MV-4-11 (cell line): Measurements from ENCODE around the gene RPL13.
"Not testable (repeated sequence)": the region's sequence is repeated elsewhere in the genome, so short reads cannot be mapped to it uniquely, and the experiment has no call there.

Source experiments
- DNase-seq: peaks from one replicate; lab custom pipeline; 2025; lab: John Stamatoyannopoulos, UW

Gene RPL13

GRCh38 chr16:89577055-89577759, 16.7 kb downstream of the RPL13 start:
- DNase-seq, result no peak

DNA sequence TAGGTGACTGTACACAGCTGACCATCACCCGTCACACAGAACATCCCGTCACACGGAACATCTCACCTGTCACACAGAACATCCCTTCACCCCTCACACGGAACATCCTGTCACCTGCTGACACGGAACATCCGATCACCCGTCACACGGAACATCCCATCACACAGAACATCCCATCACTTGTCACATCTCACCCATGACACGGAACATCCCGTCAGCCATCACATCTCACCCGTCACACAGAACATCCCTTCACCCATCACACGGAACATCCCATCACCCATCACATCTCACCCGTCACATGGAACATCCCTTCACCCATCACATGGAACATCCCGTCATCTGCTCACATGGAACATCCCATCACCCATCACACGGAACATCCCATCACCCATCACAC, 18.9 kb downstream of the RPL13 start:
- DNase-seq, result no peak

GRCh38 chr16:89581045-89581695, 20.7 kb downstream of the RPL13 start:
- no peak for DNase-seq

DNA sequence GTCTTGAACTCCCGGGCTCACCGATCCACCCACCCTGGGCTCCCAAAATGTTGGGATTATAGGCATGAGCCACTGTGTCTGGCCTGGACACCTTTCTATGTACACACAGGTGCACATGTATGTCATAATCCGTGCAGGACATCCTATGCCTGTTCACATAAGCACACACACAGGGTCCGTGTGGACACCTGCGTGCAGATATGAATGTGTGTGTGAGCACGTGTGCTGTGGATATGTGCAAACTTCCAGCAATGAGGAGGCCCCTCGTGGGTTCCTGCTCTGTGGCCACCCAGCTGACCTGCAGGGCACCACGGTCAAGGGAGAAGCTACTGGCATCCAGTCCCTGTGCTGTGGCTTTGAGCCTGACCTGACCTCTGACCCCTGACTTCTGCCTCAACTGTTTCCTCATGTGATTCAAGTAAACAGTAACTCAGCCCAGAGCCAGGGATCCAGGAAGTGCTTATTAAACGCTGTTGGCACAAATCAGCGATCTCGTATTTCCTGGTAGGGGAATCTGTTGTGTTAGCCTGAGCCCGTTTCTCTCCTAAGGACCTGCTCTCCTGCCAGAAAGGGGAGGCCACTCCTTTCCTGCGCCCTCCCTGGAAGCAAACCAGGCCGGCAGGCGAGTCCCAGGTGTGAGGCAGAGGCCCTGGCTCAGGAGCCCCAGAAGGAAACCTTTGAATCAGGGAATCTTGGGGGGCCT, 21.5 kb downstream of the RPL13 start:
- DNase-seq, result peak; percentile 21

DNA sequence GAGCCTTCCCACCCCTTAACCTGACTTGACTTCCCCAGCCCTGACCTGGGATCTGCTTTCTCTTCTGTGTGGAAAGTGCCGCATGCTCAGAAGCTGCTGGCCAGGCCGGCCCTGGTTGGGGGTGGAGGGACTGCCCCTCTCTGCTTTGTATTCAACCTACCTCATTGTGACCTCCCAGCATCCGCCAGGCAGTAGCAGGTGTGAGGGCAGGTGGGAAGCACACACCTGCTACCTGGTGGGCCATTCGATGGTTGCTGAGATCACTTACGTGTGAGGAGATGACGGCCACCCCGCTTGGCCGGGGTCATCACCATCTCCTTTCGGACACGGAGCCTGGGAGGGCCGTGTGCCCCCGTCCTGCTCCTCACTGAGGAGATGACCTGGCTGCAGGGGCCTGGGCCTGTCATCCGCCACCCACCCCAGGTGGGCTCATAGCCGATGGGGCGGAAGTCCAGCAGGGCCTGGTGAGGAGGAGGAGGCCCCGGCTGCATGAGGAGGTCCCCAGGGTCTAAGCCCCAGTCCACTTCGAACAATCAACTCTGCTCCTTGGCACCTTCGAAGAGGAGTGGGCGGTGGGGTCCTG, 22.2 kb downstream of the RPL13 start:
- no peak for DNase-seq

GRCh38 chr16:89583197-89583894, 22.9 kb downstream of the RPL13 start:
- no peak for DNase-seq

- no peak for DNase-seq
These were observed 23.6 kb downstream of the RPL13 start for GRCh38 chr16:89583895-89584644.

GRCh38 chr16:89584768-89585549, 24.5 kb downstream of the RPL13 start:
- DNase-seq, result no peak

GRCh38 chr16:89586218-89586617, 25.7 kb downstream of the RPL13 start:
- no peak for DNase-seq

- no peak for DNase-seq
These were observed 26.4 kb downstream of the RPL13 start for GRCh38 chr16:89586853-89587252.

- DNase-seq, result not testable (repeated sequence)
These were observed 27.2 kb downstream of the RPL13 start for GRCh38 chr16:89587676-89588075.

DNA sequence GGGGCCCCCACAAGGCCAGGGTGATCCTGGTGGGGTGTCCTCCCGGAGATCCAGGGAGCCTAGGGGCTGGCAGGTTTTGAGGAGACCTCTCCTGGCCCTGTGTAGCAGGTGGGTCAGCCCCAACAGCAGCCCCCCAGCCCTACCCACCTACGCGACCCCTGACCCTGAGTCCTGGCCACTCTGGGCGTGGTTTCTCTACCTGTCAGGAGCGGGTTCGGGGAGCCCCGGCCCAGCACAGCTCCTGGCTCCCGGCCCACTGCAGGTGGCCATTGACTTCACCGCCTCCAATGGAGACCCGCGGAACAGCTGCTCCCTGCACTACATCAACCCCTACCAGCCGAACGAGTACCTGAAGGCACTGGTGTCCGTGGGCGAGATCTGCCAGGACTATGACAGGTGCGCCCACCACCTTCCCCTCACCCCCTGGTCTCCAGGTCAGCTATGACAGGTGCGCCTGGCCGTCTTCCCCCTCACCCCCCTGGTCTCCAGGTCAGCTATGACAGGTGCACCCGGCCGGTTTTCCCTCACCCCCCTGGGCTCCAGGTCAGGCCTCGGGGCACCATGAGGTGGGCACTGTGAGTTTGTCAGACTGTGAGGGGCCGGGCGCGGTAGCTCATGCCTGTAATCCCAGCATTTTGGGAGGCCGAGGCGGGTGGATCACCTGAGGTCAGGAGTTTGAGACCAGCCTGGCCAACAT, 28.1 kb downstream of the RPL13 start:
- DNase-seq, result no peak

- no peak for DNase-seq
These were observed 28.9 kb downstream of the RPL13 start for GRCh38 chr16:89589241-89589926.

GRCh38 chr16:89593841-89594240, 33.4 kb downstream of the RPL13 start:
- DNase-seq, result no peak

DNA sequence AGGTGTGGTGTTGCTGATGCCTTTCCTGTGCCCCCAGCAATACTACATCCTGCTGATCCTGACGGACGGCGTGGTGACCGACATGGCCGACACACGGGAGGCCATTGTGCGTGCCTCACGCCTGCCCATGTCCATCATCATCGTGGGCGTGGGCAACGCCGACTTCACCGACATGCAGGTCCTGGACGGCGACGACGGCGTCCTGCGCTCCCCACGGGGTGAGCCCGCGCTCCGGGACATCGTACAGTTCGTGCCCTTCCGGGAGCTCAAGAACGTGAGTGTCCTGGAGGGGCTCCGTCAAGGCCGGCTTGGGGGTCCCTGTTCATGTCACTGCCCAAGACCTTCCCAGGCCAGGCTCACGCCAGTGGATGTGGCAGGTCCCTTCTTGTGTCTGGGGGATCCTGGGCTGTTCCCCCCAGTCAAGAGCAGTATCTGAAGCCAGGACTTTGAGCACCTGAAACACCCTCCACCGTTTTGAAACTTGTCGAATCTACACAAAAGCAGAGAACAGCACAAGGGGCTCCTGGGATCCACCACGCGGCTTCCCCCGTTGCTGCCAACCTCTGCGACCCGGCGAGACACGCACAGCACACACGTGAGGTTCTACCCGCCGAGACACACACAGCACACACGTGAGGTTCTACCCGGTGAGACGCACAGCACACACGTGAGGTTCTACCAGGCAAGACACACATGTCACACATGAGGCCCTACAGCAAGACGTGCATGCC, 35.0 kb downstream of the RPL13 start:
- DNase-seq, result no peak

GRCh38 chr16:89596061-89596689, 35.7 kb downstream of the RPL13 start:
- DNase-seq, result no peak

- no peak for DNase-seq
These were observed 36.6 kb downstream of the RPL13 start for GRCh38 chr16:89596957-89597649.

GRCh38 chr16:89598199-89598598, 37.7 kb downstream of the RPL13 start:
- DNase-seq, result no peak
